HepG2 (cell line): ENCODE results near the gene CD72. TPM values are rescaled to one million over a fixed set of nuclear protein-coding genes. Genes with fewer than 3 reads are reported as not detected.

ENCODE experiments used
- BRCA1 ChIP-seq: sonication (generic); formaldehyde crosslinking; IDR thresholded peaks from 2 replicates; pipeline ENCODE4 v1.4.0; 2020; ENCODE audit warnings: missing genetic modification reagents
- CHCHD3 ChIP-seq: sonication (generic); formaldehyde crosslinking; IDR thresholded peaks from 2 replicates; pipeline ENCODE4 v1.8.0; 2022; ENCODE audit warnings: mild to moderate bottlenecking, missing genetic modification reagents, moderate library complexity
- RAD51 ChIP-seq: fragments of 450-650 bp; IDR thresholded peaks from 2 replicates; pipeline ENCODE4 v1.6.1; 2016; ENCODE audit warnings: borderline replicate concordance
- TBL1XR1 ChIP-seq: fragments of 150-350 bp; IDR thresholded peaks from 2 replicates; pipeline ENCODE4 v1.6.1; 2014; ENCODE audit warnings: borderline replicate concordance, low read length; ENCODE audit not compliant: partially characterized antibody
- THYN1 ChIP-seq: sonication (generic); formaldehyde crosslinking; IDR thresholded peaks from 2 replicates; pipeline ENCODE4 v1.8.1; 2023; ENCODE audit warnings: low read depth, mild to moderate bottlenecking, moderate library complexity, missing genetic modification reagents, borderline replicate concordance
- ZNF24 ChIP-seq: fragments of 450-650 bp; IDR thresholded peaks from 2 replicates; pipeline ENCODE4 v1.6.1; 2017; ENCODE audit warnings: antibody characterized with exemption, mild to moderate bottlenecking
- ZNF343 ChIP-seq: sonication (generic); formaldehyde crosslinking; IDR thresholded peaks from 2 replicates; pipeline ENCODE4 v1.4.0; 2020; ENCODE audit warnings: mild to moderate bottlenecking, missing genetic modification reagents
- ZNF556 ChIP-seq: sonication (generic); formaldehyde crosslinking; IDR thresholded peaks from 2 replicates; pipeline ENCODE4 v1.4.0; 2020; ENCODE audit warnings: mild to moderate bottlenecking, missing genetic modification reagents, borderline replicate concordance
- ZNF660 ChIP-seq: sonication (generic); formaldehyde crosslinking; IDR thresholded peaks from 2 replicates; pipeline ENCODE4 v1.5.1; 2020; ENCODE audit warnings: mild to moderate bottlenecking, low read depth, missing genetic modification reagents, borderline replicate concordance
- polyA plus RNA-seq, 8 experiments: library from polyadenylated mRNA; depleted of rRNA in 3 of 8; stranded (reverse) in 7 of 8; unstranded in 1 of 8; fragments of >200 nt; fragmentation: Illumina TruSeq in 4 of 8; extraction: Trizol in 4 of 8; gene quantifications; 2 replicates each; pipeline versions ENCODE4 v1.2.1 to v1.2.3, GENCODE V29; 2011 to 2016; ENCODE audit warnings: low read depth in 4 of 8, missing spikeins in 1 of 8, mixed read lengths in 1 of 8; ENCODE audit not compliant: insufficient read depth in 1 of 8
- total RNA-seq, 5 experiments: library from RNA; depleted of rRNA; stranded (reverse); fragments of >200 nt; fragmentation: Illumina TruSeq; extraction: Trizol; gene quantifications; 2 replicates each; pipeline ENCODE4 v1.2.3, GENCODE V29; 2016; ENCODE audit warnings: low read depth in 1 of 5
- TF ChIP-seq, protein P1 (sequence below): sonication (generic); formaldehyde crosslinking; IDR thresholded peaks from 2 replicates; pipeline ENCODE4 v1.4.0; 2020; ENCODE audit warnings: missing genetic modification reagents, borderline replicate concordance
- TF ChIP-seq, protein P2 (sequence below): sonication (generic); formaldehyde crosslinking; IDR thresholded peaks from 2 replicates; pipeline ENCODE4 v1.4.0; 2020; ENCODE audit warnings: mild to moderate bottlenecking, missing genetic modification reagents, borderline replicate concordance
- TF ChIP-seq, protein P3 (sequence below): sonication (generic); formaldehyde crosslinking; IDR thresholded peaks from 2 replicates; pipeline ENCODE4 v1.5.1; 2020; ENCODE audit warnings: missing genetic modification reagents, mild to moderate bottlenecking, borderline replicate concordance
- TF ChIP-seq, protein P4 (sequence below): sonication (generic); formaldehyde crosslinking; IDR thresholded peaks from 2 replicates; pipeline ENCODE4 v1.4.0; 2020; ENCODE audit warnings: missing genetic modification reagents

Gene CD72
- total and polyA plus RNA-seq, 2 of the 13 experiments (the other 11 are each of a cell fraction or from before 2014, with no cell fraction given) = 0.18 to 1.1 TPM

DNA sequence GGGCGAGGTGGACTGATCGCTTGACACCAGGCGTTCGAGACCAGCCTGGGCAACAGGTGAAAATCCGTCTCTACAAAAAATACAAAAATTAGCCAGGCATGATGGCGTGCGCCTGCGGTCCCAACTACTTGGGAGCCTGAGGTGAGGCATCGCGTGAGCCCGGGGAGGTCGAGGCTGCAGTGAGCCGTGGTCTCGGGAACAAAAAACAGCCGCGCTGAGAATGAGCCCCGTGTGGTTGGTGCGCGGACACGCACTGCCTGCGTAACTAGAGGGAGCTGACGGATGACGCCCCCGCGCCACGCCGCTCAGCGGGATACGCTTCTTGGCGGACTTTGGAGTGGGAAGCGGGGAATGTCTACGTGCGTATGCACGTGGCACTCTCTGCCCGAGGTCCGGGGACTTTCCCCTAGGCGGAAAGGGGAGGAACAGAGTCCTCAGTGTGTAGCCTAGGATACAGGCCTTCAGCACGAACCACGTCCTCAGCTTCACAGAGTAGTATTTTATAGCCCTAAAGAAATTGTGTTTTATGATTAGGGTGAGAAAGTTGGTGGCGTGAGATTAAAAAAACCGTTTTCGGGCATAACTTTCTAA is 39.4 kb upstream of the CD72 start, which contains the start of gene RMRP (continued):
- TF ChIP-seq ZNF343 (CRISPR knock-in tag) = peak; percentile 89
- TF ChIP-seq BRCA1 (CRISPR knock-in tag) = peak; percentile 96
- no peak for TF ChIP-seq ZNF660 (CRISPR knock-in tag)
- peak; percentile 56; the same call in 1 of the 2 replicates for TF ChIP-seq CHCHD3 (CRISPR knock-in tag)
- TF ChIP-seq TBL1XR1 = no peak
- TF ChIP-seq ZNF556 (CRISPR knock-in tag) = peak; percentile 94; the same call in 1 of the 2 replicates
- no peak for TF ChIP-seq THYN1
- peak; percentile 92 for TF ChIP-seq ZNF24
- no peak; the same call in 1 of the 2 replicates for TF ChIP-seq RAD51
- TF ChIP-seq, protein P1, sequence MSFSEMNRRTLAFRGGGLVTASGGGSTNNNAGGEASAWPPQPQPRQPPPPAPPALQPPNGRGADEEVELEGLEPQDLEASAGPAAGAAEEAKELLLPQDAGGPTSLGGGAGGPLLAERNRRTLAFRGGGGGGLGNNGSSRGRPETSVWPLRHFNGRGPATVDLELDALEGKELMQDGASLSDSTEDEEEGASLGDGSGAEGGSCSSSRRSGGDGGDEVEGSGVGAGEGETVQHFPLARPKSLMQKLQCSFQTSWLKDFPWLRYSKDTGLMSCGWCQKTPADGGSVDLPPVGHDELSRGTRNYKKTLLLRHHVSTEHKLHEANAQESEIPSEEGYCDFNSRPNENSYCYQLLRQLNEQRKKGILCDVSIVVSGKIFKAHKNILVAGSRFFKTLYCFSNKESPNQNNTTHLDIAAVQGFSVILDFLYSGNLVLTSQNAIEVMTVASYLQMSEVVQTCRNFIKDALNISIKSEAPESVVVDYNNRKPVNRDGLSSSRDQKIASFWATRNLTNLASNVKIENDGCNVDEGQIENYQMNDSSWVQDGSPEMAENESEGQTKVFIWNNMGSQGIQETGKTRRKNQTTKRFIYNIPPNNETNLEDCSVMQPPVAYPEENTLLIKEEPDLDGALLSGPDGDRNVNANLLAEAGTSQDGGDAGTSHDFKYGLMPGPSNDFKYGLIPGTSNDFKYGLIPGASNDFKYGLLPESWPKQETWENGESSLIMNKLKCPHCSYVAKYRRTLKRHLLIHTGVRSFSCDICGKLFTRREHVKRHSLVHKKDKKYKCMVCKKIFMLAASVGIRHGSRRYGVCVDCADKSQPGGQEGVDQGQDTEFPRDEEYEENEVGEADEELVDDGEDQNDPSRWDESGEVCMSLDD (CRISPR knock-in tag) = peak; percentile 80; the same call in 1 of the 2 replicates
- TF ChIP-seq, protein P2, sequence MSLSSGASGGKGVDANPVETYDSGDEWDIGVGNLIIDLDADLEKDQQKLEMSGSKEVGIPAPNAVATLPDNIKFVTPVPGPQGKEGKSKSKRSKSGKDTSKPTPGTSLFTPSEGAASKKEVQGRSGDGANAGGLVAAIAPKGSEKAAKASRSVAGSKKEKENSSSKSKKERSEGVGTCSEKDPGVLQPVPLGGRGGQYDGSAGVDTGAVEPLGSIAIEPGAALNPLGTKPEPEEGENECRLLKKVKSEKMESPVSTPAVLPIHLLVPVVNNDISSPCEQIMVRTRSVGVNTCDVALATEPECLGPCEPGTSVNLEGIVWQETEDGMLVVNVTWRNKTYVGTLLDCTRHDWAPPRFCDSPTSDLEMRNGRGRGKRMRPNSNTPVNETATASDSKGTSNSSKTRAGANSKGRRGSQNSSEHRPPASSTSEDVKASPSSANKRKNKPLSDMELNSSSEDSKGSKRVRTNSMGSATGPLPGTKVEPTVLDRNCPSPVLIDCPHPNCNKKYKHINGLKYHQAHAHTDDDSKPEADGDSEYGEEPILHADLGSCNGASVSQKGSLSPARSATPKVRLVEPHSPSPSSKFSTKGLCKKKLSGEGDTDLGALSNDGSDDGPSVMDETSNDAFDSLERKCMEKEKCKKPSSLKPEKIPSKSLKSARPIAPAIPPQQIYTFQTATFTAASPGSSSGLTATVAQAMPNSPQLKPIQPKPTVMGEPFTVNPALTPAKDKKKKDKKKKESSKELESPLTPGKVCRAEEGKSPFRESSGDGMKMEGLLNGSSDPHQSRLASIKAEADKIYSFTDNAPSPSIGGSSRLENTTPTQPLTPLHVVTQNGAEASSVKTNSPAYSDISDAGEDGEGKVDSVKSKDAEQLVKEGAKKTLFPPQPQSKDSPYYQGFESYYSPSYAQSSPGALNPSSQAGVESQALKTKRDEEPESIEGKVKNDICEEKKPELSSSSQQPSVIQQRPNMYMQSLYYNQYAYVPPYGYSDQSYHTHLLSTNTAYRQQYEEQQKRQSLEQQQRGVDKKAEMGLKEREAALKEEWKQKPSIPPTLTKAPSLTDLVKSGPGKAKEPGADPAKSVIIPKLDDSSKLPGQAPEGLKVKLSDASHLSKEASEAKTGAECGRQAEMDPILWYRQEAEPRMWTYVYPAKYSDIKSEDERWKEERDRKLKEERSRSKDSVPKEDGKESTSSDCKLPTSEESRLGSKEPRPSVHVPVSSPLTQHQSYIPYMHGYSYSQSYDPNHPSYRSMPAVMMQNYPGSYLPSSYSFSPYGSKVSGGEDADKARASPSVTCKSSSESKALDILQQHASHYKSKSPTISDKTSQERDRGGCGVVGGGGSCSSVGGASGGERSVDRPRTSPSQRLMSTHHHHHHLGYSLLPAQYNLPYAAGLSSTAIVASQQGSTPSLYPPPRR (CRISPR knock-in tag) = peak; percentile 77
- TF ChIP-seq, protein P3, sequence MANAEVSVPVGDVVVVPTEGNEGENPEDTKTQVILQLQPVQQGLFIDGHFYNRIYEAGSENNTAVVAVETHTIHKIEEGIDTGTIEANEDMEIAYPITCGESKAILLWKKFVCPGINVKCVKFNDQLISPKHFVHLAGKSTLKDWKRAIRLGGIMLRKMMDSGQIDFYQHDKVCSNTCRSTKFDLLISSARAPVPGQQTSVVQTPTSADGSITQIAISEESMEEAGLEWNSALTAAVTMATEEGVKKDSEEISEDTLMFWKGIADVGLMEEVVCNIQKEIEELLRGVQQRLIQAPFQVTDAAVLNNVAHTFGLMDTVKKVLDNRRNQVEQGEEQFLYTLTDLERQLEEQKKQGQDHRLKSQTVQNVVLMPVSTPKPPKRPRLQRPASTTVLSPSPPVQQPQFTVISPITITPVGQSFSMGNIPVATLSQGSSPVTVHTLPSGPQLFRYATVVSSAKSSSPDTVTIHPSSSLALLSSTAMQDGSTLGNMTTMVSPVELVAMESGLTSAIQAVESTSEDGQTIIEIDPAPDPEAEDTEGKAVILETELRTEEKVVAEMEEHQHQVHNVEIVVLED (CRISPR knock-in tag) = peak; percentile 97
- TF ChIP-seq, protein P4, sequence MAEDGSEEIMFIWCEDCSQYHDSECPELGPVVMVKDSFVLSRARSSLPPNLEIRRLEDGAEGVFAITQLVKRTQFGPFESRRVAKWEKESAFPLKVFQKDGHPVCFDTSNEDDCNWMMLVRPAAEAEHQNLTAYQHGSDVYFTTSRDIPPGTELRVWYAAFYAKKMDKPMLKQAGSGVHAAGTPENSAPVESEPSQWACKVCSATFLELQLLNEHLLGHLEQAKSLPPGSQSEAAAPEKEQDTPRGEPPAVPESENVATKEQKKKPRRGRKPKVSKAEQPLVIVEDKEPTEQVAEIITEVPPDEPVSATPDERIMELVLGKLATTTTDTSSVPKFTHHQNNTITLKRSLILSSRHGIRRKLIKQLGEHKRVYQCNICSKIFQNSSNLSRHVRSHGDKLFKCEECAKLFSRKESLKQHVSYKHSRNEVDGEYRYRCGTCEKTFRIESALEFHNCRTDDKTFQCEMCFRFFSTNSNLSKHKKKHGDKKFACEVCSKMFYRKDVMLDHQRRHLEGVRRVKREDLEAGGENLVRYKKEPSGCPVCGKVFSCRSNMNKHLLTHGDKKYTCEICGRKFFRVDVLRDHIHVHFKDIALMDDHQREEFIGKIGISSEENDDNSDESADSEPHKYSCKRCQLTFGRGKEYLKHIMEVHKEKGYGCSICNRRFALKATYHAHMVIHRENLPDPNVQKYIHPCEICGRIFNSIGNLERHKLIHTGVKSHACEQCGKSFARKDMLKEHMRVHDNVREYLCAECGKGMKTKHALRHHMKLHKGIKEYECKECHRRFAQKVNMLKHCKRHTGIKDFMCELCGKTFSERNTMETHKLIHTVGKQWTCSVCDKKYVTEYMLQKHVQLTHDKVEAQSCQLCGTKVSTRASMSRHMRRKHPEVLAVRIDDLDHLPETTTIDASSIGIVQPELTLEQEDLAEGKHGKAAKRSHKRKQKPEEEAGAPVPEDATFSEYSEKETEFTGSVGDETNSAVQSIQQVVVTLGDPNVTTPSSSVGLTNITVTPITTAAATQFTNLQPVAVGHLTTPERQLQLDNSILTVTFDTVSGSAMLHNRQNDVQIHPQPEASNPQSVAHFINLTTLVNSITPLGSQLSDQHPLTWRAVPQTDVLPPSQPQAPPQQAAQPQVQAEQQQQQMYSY (CRISPR knock-in tag) = 0 out of 2 replicates have a peak, but pooled peaks have one; percentile 72
